Activated CD8-positive, alpha-beta memory T cell treated with anti-CD3 and anti-CD28 coated beads, Interleukin-2, amount 50 U/mL, for 48 hours (primary cell): ENCODE results near the gene TMEM150C.
"Not testable (repeated sequence)": the region's sequence is repeated elsewhere in the genome, so short reads cannot be mapped to it uniquely, and the experiment has no call there.

Experiments
- DNase-seq: peaks from one replicate; pipeline ENCODE4 v3.0.0-alpha.2; 2020

The TMEM150C gene

DNA sequence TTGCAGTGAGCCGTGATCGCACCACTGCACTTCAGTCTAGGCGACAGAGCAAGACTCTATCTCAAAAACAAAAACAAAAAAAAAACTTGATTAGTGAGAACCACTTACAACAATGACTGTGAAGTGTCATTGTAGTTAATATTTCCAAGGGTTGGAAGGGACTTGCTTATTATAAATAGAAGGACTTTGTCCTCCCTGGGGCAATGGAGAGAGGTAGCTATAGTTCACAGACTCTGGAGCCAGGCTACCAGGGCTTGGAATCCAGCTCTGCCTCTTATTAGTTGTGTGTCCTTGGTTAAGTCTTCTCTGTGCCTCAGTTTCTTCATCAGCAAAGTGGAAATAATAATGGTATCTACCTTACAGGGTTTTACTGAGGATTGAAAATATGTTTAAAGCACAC lies 51.6 kb downstream of the TMEM150C start:
- DNase-seq: no peak

GRCh38 chr4:82508806-82509428 lies 52.9 kb downstream of the TMEM150C start:
- DNase-seq: no peak

- DNase-seq: no peak
Measured at GRCh38 chr4:82508011-82508410, 53.8 kb downstream of the TMEM150C start.

GRCh38 chr4:82501154-82501442 lies 60.7 kb downstream of the TMEM150C start:
- no peak for DNase-seq

- DNase-seq: no peak
Measured at GRCh38 chr4:82500435-82501153, 61.2 kb downstream of the TMEM150C start.

DNA sequence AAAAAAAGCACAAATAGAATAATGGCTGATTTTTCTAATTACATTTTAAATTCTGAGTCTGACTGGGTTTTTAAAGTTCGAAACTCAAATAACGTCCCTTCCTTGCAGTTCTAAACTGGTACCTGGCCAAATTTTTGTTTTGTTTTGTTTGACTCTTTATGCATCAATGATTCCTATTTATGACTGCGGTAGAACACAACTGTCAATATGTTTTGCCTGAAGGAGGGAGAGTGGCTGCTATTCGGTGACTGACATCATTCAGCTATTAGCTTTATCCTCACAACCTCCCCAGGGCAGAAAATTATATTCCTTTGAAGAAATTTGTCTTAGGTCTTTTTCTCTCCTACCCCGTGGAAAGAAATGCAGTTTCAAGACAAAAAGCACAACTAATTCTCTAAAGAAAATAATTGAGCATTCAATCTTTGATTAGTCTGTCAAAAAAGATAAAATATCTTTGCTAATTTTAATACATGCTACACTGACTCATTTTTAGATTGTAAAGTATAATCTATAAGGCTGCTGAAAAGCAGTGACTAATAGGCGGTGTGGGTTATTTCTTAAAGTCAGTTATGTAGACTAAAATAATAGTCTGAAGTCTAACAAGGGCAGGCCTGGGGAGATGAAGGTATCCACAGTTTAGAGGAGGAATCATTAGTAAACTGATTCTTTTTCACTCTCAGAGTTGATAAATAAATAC lies 61.9 kb downstream of the TMEM150C start:
- no peak for DNase-seq

GRCh38 chr4:82496349-82496748 lies 65.4 kb downstream of the TMEM150C start:
- DNase-seq: no peak

GRCh38 chr4:82495666-82496065 lies 66.1 kb downstream of the TMEM150C start:
- no peak for DNase-seq

- DNase-seq: no peak
Measured at GRCh38 chr4:82493721-82494425, 67.9 kb downstream of the TMEM150C start.

- DNase-seq: no peak
Measured at GRCh38 chr4:82491251-82491960, 70.4 kb downstream of the TMEM150C start.

GRCh38 chr4:82489987-82490386 lies 71.8 kb downstream of the TMEM150C start:
- DNase-seq: no peak

GRCh38 chr4:82489076-82489475 lies 72.7 kb downstream of the TMEM150C start:
- DNase-seq: no peak

GRCh38 chr4:82484996-82485783 lies 76.6 kb downstream of the TMEM150C start:
- DNase-seq: no peak

- no peak for DNase-seq
Measured at GRCh38 chr4:82482387-82482786, 79.4 kb downstream of the TMEM150C start.

- no peak for DNase-seq
Measured at GRCh38 chr4:82481506-82481840, 80.3 kb downstream of the TMEM150C start.

- DNase-seq: no peak
Measured at GRCh38 chr4:82480771-82481505, 80.8 kb downstream of the TMEM150C start.

DNA sequence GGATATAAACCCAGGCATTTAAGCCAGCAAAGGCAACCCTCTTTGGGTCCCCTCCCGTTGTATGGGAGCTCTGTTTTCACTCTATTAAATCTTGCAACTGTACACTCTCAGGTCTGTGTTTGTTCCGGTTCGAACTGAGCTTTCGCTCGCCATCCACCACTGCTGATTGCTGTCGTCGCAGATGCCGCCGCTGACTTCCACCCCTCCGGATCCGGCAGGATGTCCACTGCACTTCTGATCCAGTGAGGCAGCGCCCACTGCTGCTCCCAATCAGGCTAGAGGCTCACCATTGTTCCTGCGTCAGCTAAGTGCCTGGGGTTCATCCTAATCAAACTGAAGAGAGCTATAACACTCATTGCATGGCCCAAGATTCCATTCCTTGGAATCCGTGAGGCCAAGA lies 82.2 kb downstream of the TMEM150C start:
- DNase-seq: no peak

DNA sequence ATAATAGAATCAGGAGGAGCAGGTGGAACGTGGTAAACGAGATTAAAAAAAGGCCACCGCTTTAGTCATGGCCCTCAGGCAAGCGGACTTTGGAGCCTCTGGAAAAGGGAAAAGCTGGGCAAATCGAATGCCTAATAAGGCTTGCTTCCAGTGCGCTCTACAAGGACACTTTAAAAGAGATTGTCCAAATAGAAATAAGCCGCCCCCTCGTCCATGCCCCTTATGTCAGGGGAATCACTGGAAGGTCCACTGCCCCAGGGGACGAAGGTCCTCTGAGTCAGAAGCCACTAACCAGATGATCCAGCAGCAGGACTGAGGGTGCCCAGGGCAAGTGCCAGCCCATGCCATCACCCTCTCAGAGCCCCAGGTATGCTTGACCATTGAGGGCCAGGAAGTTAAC lies 84.3 kb downstream of the TMEM150C start:
- DNase-seq: not testable (repeated sequence)

DNA sequence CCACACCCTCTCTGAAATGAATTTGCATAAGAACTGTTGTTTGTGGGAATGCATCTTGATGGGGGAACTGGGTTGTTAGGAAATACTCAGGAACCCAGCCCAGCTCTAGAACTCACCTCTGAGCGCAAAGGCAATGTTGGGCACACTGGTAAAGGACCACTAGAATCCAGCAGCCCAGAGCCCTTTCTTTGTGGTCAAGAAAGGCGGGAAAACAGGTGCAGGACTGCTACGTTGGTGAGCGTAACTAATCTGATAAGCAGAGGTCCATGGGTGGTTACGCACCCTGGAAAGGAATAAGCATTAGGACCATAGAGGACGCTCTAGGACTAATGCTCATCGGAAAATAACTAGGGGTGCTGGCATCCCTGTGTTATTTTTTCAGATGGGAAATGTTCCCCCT lies 85.9 kb downstream of the TMEM150C start:
- DNase-seq: not testable (repeated sequence)

- DNase-seq: no peak
Measured at GRCh38 chr4:82473621-82474164, 88.1 kb downstream of the TMEM150C start.

- DNase-seq: not testable (repeated sequence)
Measured at GRCh38 chr4:82473080-82473479, 88.7 kb downstream of the TMEM150C start.
